Prostate gland (tissue), 2 donors: ENCODE measurements around the gene VRK1.

ENCODE experiments used
- POLR2A ChIP-seq: fragments of 450-650 bp; IDR thresholded peaks from one replicate; pipeline ENCODE4 v1.6.1; 2016; ENCODE audit warnings: antibody characterized with exemption, mild to moderate bottlenecking
- POLR2AphosphoS5 ChIP-seq: sonication (generic); formaldehyde crosslinking; IDR thresholded peaks from one replicate; pipeline ENCODE4 v1.6.1; 2017; ENCODE audit warnings: antibody characterized with exemption
- TF ChIP-seq, protein P1 (sequence below), 4 experiments: fragments of 200-600 bp in 2 of 4; fragments of 450-650 bp in 2 of 4; sonication (generic) in 2 of 4; IDR thresholded peaks; 1 replicate in 3 of 4; 2 replicates in 1 of 4; pipeline ENCODE4 v1.5.1; 2016 to 2019; ENCODE audit warnings: antibody characterized with exemption in 4 of 4, mild to moderate bottlenecking in 2 of 4, moderate library complexity in 2 of 4

DNA sequence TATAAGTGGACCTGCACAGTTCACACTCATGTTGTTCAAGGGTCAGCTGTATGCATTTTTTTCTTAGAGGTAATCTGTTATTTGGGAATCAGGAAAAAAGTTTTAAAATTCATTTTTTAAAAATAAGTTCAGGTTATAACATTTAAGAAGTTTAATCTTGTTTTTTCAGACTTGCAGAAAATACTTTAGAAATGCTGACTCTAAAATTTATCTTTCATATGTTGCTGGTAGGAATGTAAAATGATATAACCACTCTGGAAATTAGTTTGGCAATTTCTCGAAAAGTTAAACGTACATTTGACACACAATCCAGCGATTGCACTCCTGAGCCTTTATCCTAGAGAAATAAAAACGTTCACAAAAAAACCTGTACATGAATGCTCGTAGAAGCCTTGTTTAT is 4.7 kb downstream of the VRK1 start:
- TF ChIP-seq, protein P1, sequence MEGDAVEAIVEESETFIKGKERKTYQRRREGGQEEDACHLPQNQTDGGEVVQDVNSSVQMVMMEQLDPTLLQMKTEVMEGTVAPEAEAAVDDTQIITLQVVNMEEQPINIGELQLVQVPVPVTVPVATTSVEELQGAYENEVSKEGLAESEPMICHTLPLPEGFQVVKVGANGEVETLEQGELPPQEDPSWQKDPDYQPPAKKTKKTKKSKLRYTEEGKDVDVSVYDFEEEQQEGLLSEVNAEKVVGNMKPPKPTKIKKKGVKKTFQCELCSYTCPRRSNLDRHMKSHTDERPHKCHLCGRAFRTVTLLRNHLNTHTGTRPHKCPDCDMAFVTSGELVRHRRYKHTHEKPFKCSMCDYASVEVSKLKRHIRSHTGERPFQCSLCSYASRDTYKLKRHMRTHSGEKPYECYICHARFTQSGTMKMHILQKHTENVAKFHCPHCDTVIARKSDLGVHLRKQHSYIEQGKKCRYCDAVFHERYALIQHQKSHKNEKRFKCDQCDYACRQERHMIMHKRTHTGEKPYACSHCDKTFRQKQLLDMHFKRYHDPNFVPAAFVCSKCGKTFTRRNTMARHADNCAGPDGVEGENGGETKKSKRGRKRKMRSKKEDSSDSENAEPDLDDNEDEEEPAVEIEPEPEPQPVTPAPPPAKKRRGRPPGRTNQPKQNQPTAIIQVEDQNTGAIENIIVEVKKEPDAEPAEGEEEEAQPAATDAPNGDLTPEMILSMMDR (IDR thresholded peaks at IDR 0.05): no peak
- TF ChIP-seq POLR2A (no peak), POLR2AphosphoS5 (no peak)
